Loucy (cell line): Measurements from ENCODE around the gene EXTL2.

Experiments used
- H2AFZ ChIP-seq: fragments of 200-600 bp; sonication (generic); 2 replicates; pipeline ENCODE4 v1.6.0; 2016; ENCODE audit warnings: antibody characterized with exemption, mild to moderate bottlenecking, low read length, moderate library complexity
- H3F3A ChIP-seq: fragments of 200-600 bp; 2 replicates; pipeline ENCODE4 v1.6.0; 2016; ENCODE audit warnings: antibody characterized with exemption, low read depth, mild to moderate bottlenecking
- H3K27me3 ChIP-seq: fragments of 200-600 bp; sonication (generic); 2 replicates; pipeline ENCODE4 v1.6.1; 2014; ENCODE audit warnings: low read length, mild to moderate bottlenecking; ENCODE audit not compliant: insufficient read depth, poor library complexity, severe bottlenecking
- H3K36me3 ChIP-seq: fragments of 200-600 bp; sonication (generic); 2 replicates; pipeline ENCODE4 v1.6.1; 2016; ENCODE audit warnings: low read length; ENCODE audit not compliant: insufficient read depth
- H3K4me1 ChIP-seq: fragments of 200-600 bp; sonication (generic); 2 replicates; pipeline ENCODE4 v1.5.1; 2014; ENCODE audit warnings: low read length, mild to moderate bottlenecking; ENCODE audit not compliant: insufficient read depth, poor library complexity, severe bottlenecking
- H3K4me2 ChIP-seq: fragments of 200-600 bp; sonication (generic); 2 replicates; pipeline ENCODE4 v1.6.0; 2014; ENCODE audit warnings: antibody characterized with exemption, low read length, low read depth, mild to moderate bottlenecking; ENCODE audit not compliant: poor library complexity, severe bottlenecking
- H3K4me3 ChIP-seq: fragments of 200-600 bp; sonication (generic); 2 replicates; pipeline ENCODE4 v1.5.1; 2014; ENCODE audit warnings: low read length, mild to moderate bottlenecking, mixed read lengths; ENCODE audit not compliant: poor library complexity, severe bottlenecking
- H3K79me2 ChIP-seq: fragments of 200-600 bp; sonication (generic); 2 replicates; pipeline ENCODE4 v1.6.1; 2014; ENCODE audit warnings: low read length; ENCODE audit not compliant: insufficient read depth
- H3K9ac ChIP-seq: fragments of 200-600 bp; sonication (generic); 2 replicates; pipeline ENCODE4 v1.6.0; 2014; ENCODE audit warnings: mild to moderate bottlenecking, low read depth, low read length, moderate library complexity; ENCODE audit not compliant: poor library complexity, severe bottlenecking
- H3K9me2 ChIP-seq: fragments of 200-600 bp; sonication (generic); replicated peaks from 2 replicates; pipeline ENCODE4 v1.6.1; 2016; ENCODE audit warnings: low read depth, low read length, mixed read lengths
- H3K9me3 ChIP-seq: fragments of 200-600 bp; sonication (generic); 2 replicates; pipeline ENCODE4 v1.6.1; 2014; ENCODE audit warnings: mild to moderate bottlenecking, antibody characterized with exemption, low read length, low read depth; ENCODE audit not compliant: insufficient read depth
- H4K20me1 ChIP-seq: fragments of 200-600 bp; sonication (generic); 2 replicates; pipeline ENCODE4 v1.6.0; 2014; ENCODE audit warnings: antibody characterized with exemption, low read length, mild to moderate bottlenecking; ENCODE audit not compliant: insufficient read depth, poor library complexity, severe bottlenecking
- CTCF ChIP-seq: fragments of 200-600 bp; sonication (generic); conservative IDR thresholded peaks from 2 replicates; pipeline ENCODE4 v1.5.1; 2014; ENCODE audit warnings: mild to moderate bottlenecking, antibody characterized with exemption, low read length
- EZH2phosphoT487 ChIP-seq: fragments of 200-600 bp; IDR thresholded peaks from 2 replicates; pipeline ENCODE4 v1.6.1; 2018; ENCODE audit warnings: antibody characterized with exemption, mild to moderate bottlenecking, moderate library complexity, borderline replicate concordance

EXTL2 gene

GRCh38 chr1:100931716-100932115, 37.1 kb upstream of the EXTL2 start:
- Histone ChIP-seq H3K79me2 (no peaks in the 10 kb centered on the region), H3K4me3 (no peak overlapping the region), H2AFZ (no peak overlapping the region), H3K4me2 (no peak overlapping the region), H3K9ac (no peak overlapping the region), H3K9me3 (no peaks in the 10 kb centered on the region), H4K20me1 (no peaks in the 10 kb centered on the region), H3K4me1 (peaks cover 35% of the 10 kb centered on the region), H3K27me3 (no peaks in the 10 kb centered on the region), H3K36me3 (peaks cover 14% of the 10 kb centered on the region; the same call in 1 of the 2 replicates), H3F3A (0 out of 2 replicates have a peak, but pooled peaks cover 11% of the 10 kb centered on the region), H3K9me2 (no peaks in the 10 kb centered on the region)
- TF ChIP-seq EZH2phosphoT487: no peak
- TF ChIP-seq CTCF: peak; percentile 45

GRCh38 chr1:100930494-100930893, 35.9 kb upstream of the EXTL2 start:
- no peak overlapping the region for H3K4me3 ChIP-seq
- peaks cover 33% of the 10 kb centered on the region for H3K4me1 ChIP-seq
- H3K9me2 ChIP-seq: no peaks in the 10 kb centered on the region
- peaks cover 13% of the 10 kb centered on the region; the same call in 1 of the 2 replicates for H3F3A ChIP-seq
- TF ChIP-seq EZH2phosphoT487 (no peak), CTCF (no peak)
- no peaks in the 10 kb centered on the region for H4K20me1 ChIP-seq
- no peaks in the 10 kb centered on the region for H3K9me3 ChIP-seq
- H2AFZ ChIP-seq: no peak overlapping the region
- H3K79me2 ChIP-seq: no peaks in the 10 kb centered on the region
- H3K27me3 ChIP-seq: no peaks in the 10 kb centered on the region
- no peak overlapping the region for H3K9ac ChIP-seq
- no peak overlapping the region for H3K4me2 ChIP-seq
- H3K36me3 ChIP-seq: peaks cover 20% of the 10 kb centered on the region; the same call in 1 of the 2 replicates

- Histone ChIP-seq H4K20me1 (no peaks in the 10 kb centered on the region), H3K9me2 (no peaks in the 10 kb centered on the region), H3F3A (peaks cover 13% of the 10 kb centered on the region; the same call in 1 of the 2 replicates), H3K9me3 (no peaks in the 10 kb centered on the region), H3K4me1 (peaks cover 33% of the 10 kb centered on the region), H2AFZ (no peak overlapping the region), H3K9ac (peak overlapping the region; percentile 44), H3K79me2 (no peaks in the 10 kb centered on the region), H3K36me3 (peaks cover 11% of the 10 kb centered on the region), H3K4me2 (peak overlapping the region; percentile 71), H3K4me3 (peak overlapping the region; percentile 50), H3K27me3 (no peaks in the 10 kb centered on the region)
- TF ChIP-seq CTCF (peak; percentile 56), EZH2phosphoT487 (no peak)
These were observed 33.5 kb upstream of the EXTL2 start for GRCh38 chr1:100928128-100928527.
